ENCODE measurements around the gene TMEM132D. TPM values are rescaled to one million over a fixed set of nuclear protein-coding genes. Genes with fewer than 3 reads are reported as not detected.

TMEM132D gene
- total and polyA plus RNA-seq, 2 of the 8 experiments (the other 6 are each of a cell fraction or from before 2014, with no cell fraction given): 3.5 to 10.1 TPM

- H2AFZ ChIP-seq (ENCODE audit: low read length): no peak overlapping the region
- no peaks in the 10 kb centered on the region for H3K36me3 ChIP-seq (ENCODE audit: control insufficient read depth in 2 of 4, insufficient read depth in 4 of 4, low read length in 3 of 4)
- H3K27me3 ChIP-seq (replicated peaks in 1 of 4; ENCODE audit: control insufficient read depth in 3 of 4, extremely low read depth in 1 of 4, insufficient read depth in 3 of 4, low read length in 3 of 4): no peaks in the 10 kb centered on the region
- H2BK5ac ChIP-seq (ENCODE audit: low read depth, low read length): no peak overlapping the region
- no peak overlapping the region for H3K56ac ChIP-seq (replicated peaks; ENCODE audit: insufficient read length, low read depth, low read length)
- no peaks in the 10 kb centered on the region for H3K79me1 ChIP-seq (ENCODE audit: low read depth, low read length)
- POLR2A ChIA-PET (ENCODE audit: partially characterized antibody): interaction anchor here (0.9 to 1.5 kb wide), 2 partner anchors 8 to 36 kb away, joined by 3 read pairs; no protein-coding TSS in a partner anchor
- H3K23ac ChIP-seq (ENCODE audit: insufficient read length): no peak overlapping the region
- H4K91ac ChIP-seq (replicated peaks; ENCODE audit: insufficient read length, low read length): no peak overlapping the region
- no peak overlapping the region for H3K4ac ChIP-seq (replicated peaks; ENCODE audit: insufficient read length, low read depth, low read length)
- no peak overlapping the region for H3K27ac ChIP-seq (ENCODE audit: low read depth, low read length)
- no peak overlapping the region for H4K8ac ChIP-seq (ENCODE audit: extremely low read depth, insufficient read depth, low read length)
- FAIRE-seq: peak; percentile 57
- H3K4me1 ChIP-seq (replicated peaks in 1 of 4; ENCODE audit: control insufficient read depth in 3 of 4, insufficient read depth in 4 of 4, low read length in 3 of 4): peaks cover 5 to 23% (median 17%) of the 10 kb centered on the region in 4 experiments
- no peaks in the 10 kb centered on the region for H3K23me2 ChIP-seq (ENCODE audit: low read depth, low read length)
- H3K9me3 ChIP-seq (ENCODE audit: insufficient read depth in 2 of 2, low read depth in 1 of 2, low read length in 1 of 2): no peaks in the 10 kb centered on the region
- no peak overlapping the region for H2BK15ac ChIP-seq (ENCODE audit: low read length)
- no peak for DNase-seq (ENCODE audit: low read depth in 1 of 2, low spot score in 2 of 2)
- H4K5ac ChIP-seq (ENCODE audit: insufficient read length, low read depth, low read length): no peak overlapping the region
- H4K20me1 ChIP-seq (replicated peaks in 1 of 2; ENCODE audit: control insufficient read depth in 1 of 2, insufficient read depth in 2 of 2, low read length in 2 of 2): no peaks in the 10 kb centered on the region
- no peak overlapping the region for H3K18ac ChIP-seq (ENCODE audit: extremely low read depth, low read length)
- H2BK120ac ChIP-seq (replicated peaks; ENCODE audit: low read depth, low read length): no peak overlapping the region
- H3K9ac ChIP-seq (replicated peaks in 1 of 4; ENCODE audit: extremely low read depth in 1 of 4, low read depth in 3 of 4, low read length in 3 of 4): no peak overlapping the region
- H2BK12ac ChIP-seq (ENCODE audit: low read depth, low read length): no peak overlapping the region
- H3K79me2 ChIP-seq (ENCODE audit: control insufficient read depth in 1 of 2, insufficient read depth in 2 of 2, low read length in 2 of 2): 0 out of 4 replicates have a peak, but pooled peaks cover 0 to 9% of the 10 kb centered on the region in 2 experiments
- peak overlapping the region in 1 of 2 experiments; percentile 22; a peak in 1 of 4 replicates for H3K4me2 ChIP-seq (ENCODE audit: insufficient read depth in 1 of 2, low read depth in 2 of 2, low read length in 2 of 2)
- H3K4me3 ChIP-seq (ENCODE audit: extremely low read depth in 1 of 4, insufficient read depth in 2 of 4, low read depth in 3 of 4, low read length in 4 of 4): no peak overlapping the region
- TF ChIP-seq EP300 (IDR thresholded peaks at IDR 0.05; ENCODE audit: borderline replicate concordance in 1 of 2, low read depth in 2 of 2, low read length in 2 of 2) (no peak), ZNF274 (IDR thresholded peaks at IDR 0.05; ENCODE audit: borderline replicate concordance, extremely low read depth, low read length) (no peak), GTF2F1 (IDR thresholded peaks at IDR 0.05; ENCODE audit: borderline replicate concordance, low read depth, low read length) (no peak), SP4 (IDR thresholded peaks at IDR 0.05; ENCODE audit: low read length) (no peak), SP2 (IDR thresholded peaks at IDR 0.05; ENCODE audit: low read length) (no peak), ATF2 (IDR thresholded peaks at IDR 0.05; ENCODE audit: low read length) (no peak), SIX5 (IDR thresholded peaks at IDR 0.05; ENCODE audit: low read depth, low read length) (no peak), HDAC2 (IDR thresholded peaks at IDR 0.05; ENCODE audit: borderline replicate concordance in 1 of 2, low read depth in 2 of 2, low read length in 2 of 2) (no peak), FOSL1 (IDR thresholded peaks at IDR 0.05; ENCODE audit: insufficient read depth, low read depth, low read length) (no peak), KDM4A (IDR thresholded peaks at IDR 0.05; ENCODE audit: low read depth, low read length, severe bottlenecking) (no peak), YY1 (IDR thresholded peaks at IDR 0.05; ENCODE audit: low read depth, low read length) (no peak), SAP30 (IDR thresholded peaks at IDR 0.05; ENCODE audit: insufficient read depth, insufficient replicate concordance, low read length) (no peak), MAFK (IDR thresholded peaks at IDR 0.05; ENCODE audit: low read depth, low read length) (no peak)
- CTCF ChIA-PET (ENCODE audit: partially characterized antibody): interaction anchor here (2.6 kb wide), 1 partner anchor 14 kb away, joined by 8 read pairs; no protein-coding TSS in a partner anchor
- no peak overlapping the region for H3K14ac ChIP-seq (ENCODE audit: insufficient read length)
- H2AK5ac ChIP-seq (ENCODE audit: low read depth, low read length): no peak overlapping the region
- no peak overlapping the region for H2BK20ac ChIP-seq (ENCODE audit: low read length)
Measured at GRCh38 chr12:129790930-129791329, 112.9 kb downstream of the TMEM132D start.

Data from H1 (cell line).